Measurements from ENCODE around the gene MC5R.
A peak's percentile ranks its signal among the peaks of the same experiment; 100 is the strongest.

DNA sequence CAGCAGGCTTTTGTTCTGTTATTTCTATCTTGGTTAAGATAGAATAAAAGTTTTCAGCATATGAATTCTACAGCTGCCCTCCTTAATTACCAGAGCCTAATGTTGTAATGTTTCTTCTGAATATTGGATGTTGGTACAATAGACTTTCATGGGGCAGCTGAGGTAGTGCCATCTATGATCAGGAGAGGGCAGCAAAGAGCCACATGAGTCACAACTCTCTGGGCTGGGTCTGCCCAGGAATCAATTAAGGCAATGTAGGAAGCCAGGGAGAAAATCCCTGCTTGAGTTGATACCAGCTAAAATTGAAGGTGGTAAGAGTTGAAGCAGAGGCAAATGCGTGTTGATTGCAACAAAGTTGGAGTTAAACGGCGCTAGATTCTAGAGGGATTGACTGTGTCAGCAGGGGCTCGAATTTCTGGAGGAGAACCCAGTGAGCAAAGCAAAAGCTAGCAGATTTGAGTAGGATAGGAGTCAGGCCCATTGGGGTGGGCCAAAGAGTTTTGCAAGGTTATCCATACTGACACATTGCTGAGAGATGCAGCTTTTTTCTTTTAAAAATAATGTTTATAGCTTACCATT lies 10.6 kb upstream of the MC5R start:
- TF ChIP-seq CTCF (IDR thresholded peaks at IDR 0.05) (peak; percentile 80), RAD21 (IDR thresholded peaks at IDR 0.05; ENCODE audit: low read length) (peak; percentile 76), RCOR1 (IDR thresholded peaks at IDR 0.05; ENCODE audit: low read length) (no peak), USF1 (IDR thresholded peaks at IDR 0.05; ENCODE audit: borderline replicate concordance, low read depth) (no peak)
